Uterus (tissue), 2 donors: ENCODE data around the gene SH2D1A.

Source experiments
- POLR2A ChIP-seq, 2 donors: fragments of 450-650 bp; IDR thresholded peaks; one replicate each; pipeline ENCODE4 v1.6.1; 2016; ENCODE audit warnings: antibody characterized with exemption in 2 of 2, mild to moderate bottlenecking in 1 of 2, moderate library complexity in 1 of 2
- TF ChIP-seq, protein P1 (sequence below), 4 experiments: fragments of 200-600 bp in 2 of 4; fragments of 450-650 bp in 2 of 4; sonication (generic) in 2 of 4; IDR thresholded peaks; one replicate each; pipeline ENCODE4 v1.5.1; 2016 to 2019; ENCODE audit warnings: antibody characterized with exemption in 4 of 4, mild to moderate bottlenecking in 2 of 4, moderate library complexity in 1 of 4

DNA sequence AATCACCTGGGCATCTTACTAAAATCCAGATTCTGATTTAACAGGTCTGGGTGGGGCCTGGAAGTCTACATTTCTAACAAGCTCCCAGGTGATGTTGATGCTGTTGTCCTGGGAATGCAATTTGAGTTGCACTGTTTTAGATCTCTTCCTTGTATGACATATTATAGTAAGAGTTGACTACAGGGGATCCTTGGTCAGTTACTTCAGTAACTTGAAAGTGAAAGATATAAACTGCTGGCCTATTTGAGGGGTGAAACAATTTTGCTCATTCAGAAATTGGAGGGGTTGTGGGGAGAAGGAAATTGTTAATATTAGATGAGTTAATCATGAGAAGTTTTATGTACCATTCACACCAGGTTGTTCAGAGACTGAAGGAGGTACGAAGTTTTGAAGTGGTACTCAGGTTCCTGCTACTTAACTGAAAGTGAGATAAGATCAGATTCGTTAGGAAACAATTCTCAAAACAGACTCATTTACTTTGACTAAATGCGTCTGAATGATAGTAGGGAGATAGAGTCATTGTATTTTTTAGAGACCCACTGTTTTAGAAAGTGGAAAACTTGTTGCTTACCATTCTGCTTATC, 12.5 kb downstream of the SH2D1A start:
- TF ChIP-seq, protein P1, sequence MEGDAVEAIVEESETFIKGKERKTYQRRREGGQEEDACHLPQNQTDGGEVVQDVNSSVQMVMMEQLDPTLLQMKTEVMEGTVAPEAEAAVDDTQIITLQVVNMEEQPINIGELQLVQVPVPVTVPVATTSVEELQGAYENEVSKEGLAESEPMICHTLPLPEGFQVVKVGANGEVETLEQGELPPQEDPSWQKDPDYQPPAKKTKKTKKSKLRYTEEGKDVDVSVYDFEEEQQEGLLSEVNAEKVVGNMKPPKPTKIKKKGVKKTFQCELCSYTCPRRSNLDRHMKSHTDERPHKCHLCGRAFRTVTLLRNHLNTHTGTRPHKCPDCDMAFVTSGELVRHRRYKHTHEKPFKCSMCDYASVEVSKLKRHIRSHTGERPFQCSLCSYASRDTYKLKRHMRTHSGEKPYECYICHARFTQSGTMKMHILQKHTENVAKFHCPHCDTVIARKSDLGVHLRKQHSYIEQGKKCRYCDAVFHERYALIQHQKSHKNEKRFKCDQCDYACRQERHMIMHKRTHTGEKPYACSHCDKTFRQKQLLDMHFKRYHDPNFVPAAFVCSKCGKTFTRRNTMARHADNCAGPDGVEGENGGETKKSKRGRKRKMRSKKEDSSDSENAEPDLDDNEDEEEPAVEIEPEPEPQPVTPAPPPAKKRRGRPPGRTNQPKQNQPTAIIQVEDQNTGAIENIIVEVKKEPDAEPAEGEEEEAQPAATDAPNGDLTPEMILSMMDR (IDR thresholded peaks at IDR 0.05), result no peak
- no peak for TF ChIP-seq POLR2A (IDR thresholded peaks at IDR 0.05)
